GM12874 (cell line): Measurements from ENCODE around the gene PRRX1.

Experiments
- TF ChIP-seq, protein P1 (sequence below): IDR thresholded peaks from 2 replicates; pipeline ENCODE4 v1.5.1; 2011; ENCODE audit warnings: low read depth, mild to moderate bottlenecking, control low read depth, low read length, moderate library complexity; ENCODE audit not compliant: insufficient read depth

The PRRX1 gene

DNA sequence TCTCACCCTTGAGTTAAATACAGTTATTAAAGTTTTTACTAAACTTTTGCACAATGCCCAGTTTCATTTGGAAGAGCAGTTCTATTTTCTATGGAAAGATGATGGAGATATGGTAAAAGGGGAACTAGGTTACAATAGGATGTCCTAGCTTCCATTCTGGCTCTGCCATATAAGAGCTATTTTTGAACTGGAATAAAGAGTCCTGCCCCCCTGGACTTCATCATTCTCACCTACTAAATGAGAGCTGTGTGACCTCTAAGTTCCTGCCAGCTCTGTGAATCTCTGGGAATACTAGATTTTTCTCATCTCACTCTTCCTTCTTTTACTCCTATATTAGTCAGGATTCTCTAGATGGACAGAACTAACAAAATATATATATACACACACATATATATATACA, 106.3 kb downstream of the PRRX1 start:
- TF ChIP-seq, protein P1, sequence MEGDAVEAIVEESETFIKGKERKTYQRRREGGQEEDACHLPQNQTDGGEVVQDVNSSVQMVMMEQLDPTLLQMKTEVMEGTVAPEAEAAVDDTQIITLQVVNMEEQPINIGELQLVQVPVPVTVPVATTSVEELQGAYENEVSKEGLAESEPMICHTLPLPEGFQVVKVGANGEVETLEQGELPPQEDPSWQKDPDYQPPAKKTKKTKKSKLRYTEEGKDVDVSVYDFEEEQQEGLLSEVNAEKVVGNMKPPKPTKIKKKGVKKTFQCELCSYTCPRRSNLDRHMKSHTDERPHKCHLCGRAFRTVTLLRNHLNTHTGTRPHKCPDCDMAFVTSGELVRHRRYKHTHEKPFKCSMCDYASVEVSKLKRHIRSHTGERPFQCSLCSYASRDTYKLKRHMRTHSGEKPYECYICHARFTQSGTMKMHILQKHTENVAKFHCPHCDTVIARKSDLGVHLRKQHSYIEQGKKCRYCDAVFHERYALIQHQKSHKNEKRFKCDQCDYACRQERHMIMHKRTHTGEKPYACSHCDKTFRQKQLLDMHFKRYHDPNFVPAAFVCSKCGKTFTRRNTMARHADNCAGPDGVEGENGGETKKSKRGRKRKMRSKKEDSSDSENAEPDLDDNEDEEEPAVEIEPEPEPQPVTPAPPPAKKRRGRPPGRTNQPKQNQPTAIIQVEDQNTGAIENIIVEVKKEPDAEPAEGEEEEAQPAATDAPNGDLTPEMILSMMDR = no peak

- TF ChIP-seq, protein P1 = no peak
Measured at GRCh38 chr1:170776252-170776651, 112.3 kb downstream of the PRRX1 start.

- TF ChIP-seq, protein P1 = no peak
Measured at GRCh38 chr1:170776777-170777176, 112.8 kb downstream of the PRRX1 start.
